ENCODE measurements around the gene SNX15. TPM values are rescaled to one million over a fixed set of nuclear protein-coding genes. Genes with fewer than 3 reads are reported as not detected.
A peak's percentile ranks its signal among the peaks of the same experiment; 100 is the strongest.
"Not testable (repeated sequence)": the region's sequence is repeated elsewhere in the genome, so short reads cannot be mapped to it uniquely, and the experiment has no call there.

Gene SNX15, protein sequence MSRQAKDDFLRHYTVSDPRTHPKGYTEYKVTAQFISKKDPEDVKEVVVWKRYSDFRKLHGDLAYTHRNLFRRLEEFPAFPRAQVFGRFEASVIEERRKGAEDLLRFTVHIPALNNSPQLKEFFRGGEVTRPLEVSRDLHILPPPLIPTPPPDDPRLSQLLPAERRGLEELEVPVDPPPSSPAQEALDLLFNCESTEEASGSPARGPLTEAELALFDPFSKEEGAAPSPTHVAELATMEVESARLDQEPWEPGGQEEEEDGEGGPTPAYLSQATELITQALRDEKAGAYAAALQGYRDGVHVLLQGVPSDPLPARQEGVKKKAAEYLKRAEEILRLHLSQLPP
- 10 to 100 TPM; 19.8 to 29.3 (median 24.4) TPM for polyA plus RNA-seq (ENCODE audit: insufficient read depth in 1 of 5, insufficient read length in 5 of 5, low replicate concordance in 1 of 5)
- long read RNA-seq, donor 1, transcript SNX15-202 (8 exons, 1,939 nt) = major isoform, 15 of 18 reads
- long read RNA-seq, donor 1, partial matches to known transcripts = 0 of 18 reads
- long read RNA-seq, donor 1, other reads (novel, unspliced or antisense) = 0 of 18 reads
- long read RNA-seq, donor 2, transcript SNX15-202 (8 exons, 1,939 nt) = major isoform, 9 of 9 reads
- long read RNA-seq, donor 2, partial matches to known transcripts = 0 of 9 reads
- long read RNA-seq, donor 2, other reads (novel, unspliced or antisense) = 0 of 9 reads
- long read RNA-seq, donor 3, transcript SNX15-202 (8 exons, 1,939 nt) = major isoform, 9 of 9 reads
- long read RNA-seq, donor 3, partial matches to known transcripts = 0 of 9 reads
- long read RNA-seq, donor 3, other reads (novel, unspliced or antisense) = 0 of 9 reads
- long read RNA-seq, donor 4, transcript SNX15-202 (8 exons, 1,939 nt) = major isoform, 5 of 5 reads
- long read RNA-seq, donor 4, partial matches to known transcripts = 0 of 5 reads
- long read RNA-seq, donor 4, other reads (novel, unspliced or antisense) = 0 of 5 reads
- long read RNA-seq, donor 5, transcript SNX15-202 (8 exons, 1,939 nt) = major isoform, 11 of 12 reads
- long read RNA-seq, donor 5, partial matches to known transcripts = 0 of 12 reads
- long read RNA-seq, donor 5, other reads (novel, unspliced or antisense) = 0 of 12 reads
- long read RNA-seq, donor 6, transcript SNX15-202 (8 exons, 1,939 nt) = major isoform, 13 of 27 reads
- long read RNA-seq, donor 6, partial matches to known transcripts = 12 of 27 reads
- long read RNA-seq, donor 6, other reads (novel, unspliced or antisense) = 0 of 27 reads
- long read RNA-seq, donor 7, transcript SNX15-202 (8 exons, 1,939 nt) = major isoform, 12 of 12 reads
- long read RNA-seq, donor 7, partial matches to known transcripts = 0 of 12 reads
- long read RNA-seq, donor 7, other reads (novel, unspliced or antisense) = 0 of 12 reads
- long read RNA-seq, donor 8, transcript SNX15-202 (8 exons, 1,939 nt) = major isoform, 6 of 7 reads
- long read RNA-seq, donor 8, partial matches to known transcripts = 0 of 7 reads
- long read RNA-seq, donor 8, other reads (novel, unspliced or antisense) = 0 of 7 reads

DNA sequence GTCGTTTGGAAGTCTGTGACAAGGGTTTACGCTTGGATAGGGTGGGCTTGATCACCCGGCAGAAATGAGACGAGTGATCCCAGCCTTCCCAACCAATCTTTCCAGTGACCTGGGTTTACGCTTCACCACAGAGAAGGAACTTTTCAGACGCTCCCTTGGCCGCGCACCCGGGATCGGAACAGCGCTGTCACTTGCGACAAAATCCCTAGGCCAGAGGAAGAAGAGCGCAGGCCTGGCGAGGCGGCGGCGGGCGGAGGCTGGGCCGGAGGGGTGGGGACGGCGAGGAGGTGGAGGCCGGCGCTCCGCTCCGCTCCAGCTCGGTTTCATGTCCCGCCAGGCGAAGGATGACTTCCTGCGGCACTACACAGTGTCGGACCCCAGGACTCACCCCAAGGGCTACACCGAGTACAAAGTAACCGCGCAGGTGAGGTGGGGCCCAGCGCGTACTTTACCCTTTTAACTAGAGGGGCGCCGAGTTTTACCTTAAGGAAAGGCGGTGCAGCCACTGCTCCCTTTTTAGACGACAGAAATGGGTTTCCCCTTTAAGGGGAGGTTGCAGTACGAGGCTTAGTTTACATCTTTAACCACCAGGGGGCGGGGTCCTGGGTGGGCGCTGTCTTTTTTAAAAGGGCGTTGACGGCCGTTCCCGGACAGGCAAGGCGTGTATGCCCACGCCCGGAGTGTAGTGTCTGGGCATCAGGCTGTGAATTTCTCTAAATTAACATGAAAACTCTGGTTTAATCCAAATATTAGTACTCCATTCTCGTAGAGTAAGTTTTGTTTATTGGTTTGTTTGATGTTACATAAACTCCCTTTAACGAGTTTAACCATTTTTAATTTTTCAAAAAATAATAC, at the start of gene SNX15:
Gene SNX15, plus strand, starts transcription at position 227 of the 855 bp plus-strand sequence. Its CDS starts 99 bp downstream, at position 326.
- peak; percentile 96 to 98 for DNase-seq

- DNase-seq = not testable (repeated sequence)
Observed at GRCh38 chr11:64983339-64983738, 43.9 kb upstream of the SNX15 start.

GRCh38 chr11:64987998-64988854, 39.0 kb upstream of the SNX15 start:
- no peak for DNase-seq

- no peak for DNase-seq
Observed at GRCh38 chr11:64989416-64989815, 37.8 kb upstream of the SNX15 start.

DNA sequence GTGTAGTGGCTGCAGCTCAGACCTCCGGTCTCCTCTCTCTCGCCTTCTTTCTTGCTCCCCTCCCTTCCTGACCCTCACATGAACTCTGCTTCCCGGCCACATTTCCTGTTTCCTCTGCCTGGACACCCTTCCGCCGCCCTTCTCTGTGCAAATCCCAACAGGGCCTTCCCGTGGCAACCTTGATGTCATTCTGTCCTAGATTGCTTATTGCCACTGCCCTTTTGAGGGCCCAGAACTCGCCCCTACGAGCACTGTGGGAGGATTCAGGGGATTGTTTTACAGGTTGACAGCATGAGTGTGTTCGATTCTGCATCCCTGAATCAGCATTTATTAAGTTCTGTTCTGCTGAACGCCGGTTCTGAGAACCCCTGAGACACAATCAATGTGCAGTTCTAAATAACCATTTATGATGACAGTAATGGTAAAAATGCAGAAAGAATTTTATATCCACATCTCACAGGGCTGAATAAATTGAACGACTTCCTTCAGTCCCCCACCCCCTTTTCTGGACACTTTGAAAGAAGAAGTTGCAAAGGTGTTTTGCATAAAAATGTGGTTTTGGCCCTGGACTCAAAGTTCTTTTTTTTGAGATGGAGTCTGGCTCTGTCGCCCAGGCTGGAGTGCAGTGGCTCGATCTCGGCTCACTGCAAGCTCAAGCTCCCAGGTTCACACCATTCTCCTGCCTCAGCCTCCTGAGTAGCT, 36.9 kb upstream of the SNX15 start:
- peak in 1 of 2 donors; percentile 47 for DNase-seq

- DNase-seq = no peak
Observed at GRCh38 chr11:64994318-64994717, 32.9 kb upstream of the SNX15 start.

DNA sequence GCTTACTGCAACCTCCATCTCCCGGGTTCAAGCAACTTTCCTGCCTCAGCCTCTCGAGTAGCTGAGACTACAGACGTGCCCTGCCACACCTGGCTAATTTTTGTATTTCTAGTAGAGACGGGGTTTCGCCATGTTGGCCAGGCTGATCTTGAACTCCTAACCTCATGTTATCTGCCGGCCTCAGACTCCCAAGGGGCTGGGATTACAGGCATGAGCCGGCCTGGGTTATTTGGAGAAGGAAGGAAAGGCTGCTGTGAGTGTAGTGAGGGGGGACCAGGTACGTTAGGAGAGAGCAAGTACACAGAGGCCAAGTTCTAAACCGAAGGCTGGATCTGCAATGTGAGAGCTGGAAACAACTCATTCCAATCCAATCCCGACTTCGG, 30.9 kb upstream of the SNX15 start:
- DNase-seq = no peak

DNA sequence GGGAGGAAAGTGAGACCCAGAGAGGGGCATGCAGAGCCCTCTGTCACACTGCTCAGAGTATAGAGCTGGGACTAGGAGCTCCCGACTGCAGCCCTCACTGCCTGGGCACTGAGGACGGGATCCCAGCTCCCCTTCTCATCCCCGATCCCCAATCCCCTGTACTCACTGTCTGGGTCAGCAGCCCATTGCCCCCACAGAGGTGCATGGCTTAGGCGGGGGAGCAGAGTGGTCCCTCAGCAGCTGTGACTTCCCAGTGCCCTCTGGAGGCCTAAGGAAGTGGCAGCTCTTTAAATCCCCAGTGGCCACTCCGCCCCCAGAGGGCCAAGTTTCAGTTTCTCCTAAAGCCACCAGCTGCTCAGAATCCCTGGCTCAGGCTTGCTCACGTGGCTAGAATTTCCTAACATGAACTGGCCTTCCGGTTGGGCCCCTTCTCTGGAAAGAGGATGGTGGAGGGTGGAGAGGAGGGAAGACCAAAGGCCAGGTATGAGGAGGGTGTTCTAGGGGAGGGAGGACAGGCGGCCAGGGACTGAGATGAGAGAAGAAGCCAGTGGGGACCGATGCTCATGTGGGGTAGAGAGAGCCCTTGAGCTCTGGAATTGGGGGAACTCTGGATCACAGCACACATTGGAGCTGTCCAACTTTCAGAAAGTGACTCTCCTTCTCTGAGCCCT, 30.4 kb upstream of the SNX15 start, which contains the start of gene BATF2:
Gene BATF2, minus strand, starts transcription at position 262 of the 671 bp plus-strand sequence. Its CDS starts 57 bp downstream, at position 205.
- DNase-seq = peak; percentile 81 to 86

- no peak for DNase-seq
Observed at GRCh38 chr11:64998141-64998540, 29.1 kb upstream of the SNX15 start.

DNA sequence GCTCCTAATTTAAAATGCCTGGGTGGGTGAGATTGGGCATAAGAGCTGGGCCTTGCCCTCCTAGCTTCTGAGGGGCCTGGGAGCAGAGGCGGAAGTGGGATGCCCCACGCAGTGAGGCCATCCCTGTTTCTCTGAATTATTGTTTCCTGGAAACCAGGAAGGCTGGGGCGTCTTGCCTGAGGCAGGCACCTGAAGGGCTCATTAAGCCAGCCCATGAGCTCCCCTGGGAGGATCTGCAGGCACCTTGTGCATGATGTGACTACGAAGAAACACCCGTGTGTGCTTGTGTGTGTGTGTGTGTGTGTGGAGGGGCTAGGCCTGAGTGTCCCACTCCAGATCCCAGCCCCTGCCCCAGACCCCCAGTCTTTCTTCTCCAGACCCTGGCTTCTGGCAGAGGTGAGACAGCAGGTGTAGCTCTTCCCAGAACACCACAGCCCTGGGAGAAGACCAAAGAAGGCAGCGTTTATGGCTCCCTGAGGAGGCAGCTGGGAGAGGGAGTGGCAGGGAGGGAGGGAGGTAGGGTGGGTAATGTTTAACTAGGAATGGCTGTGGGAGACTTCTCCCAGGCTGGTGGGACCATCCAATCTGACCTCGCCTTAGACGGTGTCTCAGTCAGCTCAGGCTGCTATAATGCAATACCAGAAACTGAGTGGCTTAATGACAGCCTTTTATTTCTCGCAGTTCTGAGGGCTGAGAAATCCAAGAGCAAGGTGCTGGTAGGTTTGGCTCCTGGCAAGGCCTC, 28.4 kb upstream of the SNX15 start:
- DNase-seq = no peak

GRCh38 chr11:64999478-64999877, 27.8 kb upstream of the SNX15 start:
- no peak for DNase-seq

GRCh38 chr11:65002706-65003105, 24.5 kb upstream of the SNX15 start:
- no peak for DNase-seq

GRCh38 chr11:65003282-65003681, 24.0 kb upstream of the SNX15 start:
- DNase-seq = no peak

DNA sequence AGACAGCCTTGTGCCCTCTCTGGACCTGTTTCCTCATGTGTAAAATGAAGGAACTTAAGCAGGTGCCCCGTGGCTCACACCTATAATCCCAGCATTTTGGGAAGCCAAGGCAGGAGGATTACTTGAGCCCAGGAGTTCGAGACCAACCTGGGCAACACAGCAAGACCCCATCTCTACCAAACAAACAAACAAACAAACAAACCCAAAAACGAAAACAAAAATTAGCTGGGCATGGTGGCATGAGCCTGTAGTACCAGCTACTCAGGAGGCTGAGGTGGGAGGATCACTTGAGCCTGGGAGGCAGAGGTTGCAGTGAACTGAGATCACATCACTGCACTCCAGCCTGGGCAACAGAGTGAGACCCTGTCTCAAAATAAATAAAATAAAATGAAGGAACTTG, 23.3 kb upstream of the SNX15 start:
- not testable (repeated sequence) for DNase-seq

DNA sequence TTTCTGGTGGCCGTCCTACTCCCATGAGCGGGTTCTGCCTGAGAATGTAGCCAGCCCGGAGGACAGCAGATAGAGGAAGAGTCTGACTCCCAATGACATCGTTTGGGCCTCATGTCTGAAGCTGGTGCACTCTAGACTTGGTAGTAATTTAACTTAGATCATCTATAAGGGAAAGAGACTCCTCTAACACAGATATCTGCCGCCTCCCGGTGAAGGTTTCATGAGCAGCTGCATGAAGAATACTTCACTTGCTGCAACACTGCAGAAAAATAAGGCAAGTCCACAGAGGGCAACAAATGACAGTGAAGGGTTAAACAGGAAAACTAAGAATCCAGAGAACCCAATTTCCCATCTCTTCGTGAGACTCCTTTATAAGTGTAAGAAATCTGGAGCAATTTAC, 19.2 kb upstream of the SNX15 start:
- DNase-seq = no peak

GRCh38 chr11:65008873-65009272, 18.4 kb upstream of the SNX15 start:
- DNase-seq = no peak
